ENCODE measurements around the gene KRTAP2-3. TPM values are rescaled to one million over a fixed set of nuclear protein-coding genes. Genes with fewer than 3 reads are reported as not detected.
A peak's percentile ranks its signal among the peaks of the same experiment; 100 is the strongest.
"Not testable (repeated sequence)": the region's sequence is repeated elsewhere in the genome, so short reads cannot be mapped to it uniquely, and the experiment has no call there.

KRTAP2-3 gene
- total RNA-seq, 8 experiments from 2014 or later, result 0.33 TPM; not detected in 7

DNA sequence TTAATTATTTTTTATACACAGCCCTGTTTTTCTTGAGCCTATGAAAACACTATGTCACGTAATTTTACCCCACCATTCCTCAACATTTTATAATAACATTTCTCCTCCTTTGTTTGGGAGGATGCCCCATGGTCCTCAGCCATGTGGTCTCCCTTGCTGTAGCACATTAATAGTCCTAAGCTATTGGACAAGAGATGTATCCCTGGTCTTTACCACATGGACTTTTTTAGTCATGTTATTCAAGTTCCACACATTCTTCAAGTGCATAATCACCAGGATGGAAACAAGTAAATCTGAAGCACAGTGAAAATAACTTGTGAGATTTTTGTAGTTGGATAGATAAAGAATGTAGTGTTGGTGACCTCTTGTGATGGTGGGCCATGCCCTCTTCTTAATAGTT, 2.0 kb upstream of the KRTAP2-3 start:
- WGBS, 10 experiments, result 0 to 100% (median 76%) methylated on average over 1 of the region's 1 CpG; no CpG with 5 or more reads in 2 of the 10 experiments
- peak in 1 of 8 experiments; percentile 81 for ATAC-seq (replicated peaks in 6 of 8)
- Histone ChIP-seq H3K4me3 (no peak overlapping the region), H3K27ac (no peak overlapping the region), H3K4me1 (replicated peaks in 1 of 2) (no peaks in the 10 kb centered on the region)
- in situ Hi-C loops (cut with MboI; ENCODE audit: low pct_unique_long_range_greater_than_20kb in 2 of 9, low sequenced_read_pairs in 9 of 9, unreplicated experiment in 9 of 9), result no loop called here

DNA sequence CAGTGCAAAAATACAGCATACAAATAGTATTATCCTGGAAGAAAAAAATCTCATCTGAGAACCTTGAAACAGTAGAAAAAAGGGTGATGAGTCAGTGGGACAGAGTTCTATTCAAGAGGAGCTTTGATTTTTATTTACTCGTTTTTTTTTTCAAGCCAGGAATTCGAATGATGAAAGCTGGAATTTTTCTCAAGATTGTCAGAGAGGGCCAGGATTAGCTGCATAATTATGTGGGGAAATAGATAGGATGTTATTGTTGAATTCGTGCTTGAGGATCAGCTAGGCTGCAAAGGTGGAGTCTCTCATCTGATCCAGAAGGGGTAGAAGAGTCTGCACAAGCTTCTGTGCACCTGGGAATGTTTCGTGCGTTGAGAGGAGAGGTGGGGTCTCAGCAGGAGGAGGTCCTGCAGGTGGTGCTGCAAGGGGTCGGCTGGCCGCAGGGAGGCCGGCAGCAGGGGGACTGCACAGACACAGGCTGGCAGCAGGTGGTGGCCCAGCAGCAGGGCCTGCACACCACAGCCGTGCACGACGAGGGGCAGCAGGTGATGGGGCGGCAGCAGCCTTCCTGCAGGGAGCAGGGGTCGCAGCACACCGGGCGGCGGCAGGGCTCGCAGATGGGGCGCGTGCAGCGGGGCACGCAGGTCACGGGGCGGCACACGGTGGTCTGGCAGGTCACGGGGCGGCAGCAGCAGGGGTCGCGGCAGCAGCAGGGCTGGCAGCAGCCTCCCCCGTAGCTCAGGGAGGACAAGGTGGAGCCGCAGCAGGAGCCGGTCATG, 450 bp downstream of the KRTAP2-3 start:
- H3K27ac ChIP-seq; in situ Hi-C loops (cut with MboI; ENCODE audit: low pct_unique_long_range_greater_than_20kb in 2 of 9, low sequenced_read_pairs in 9 of 9, unreplicated experiment in 9 of 9); H3K4me1 ChIP-seq (replicated peaks in 1 of 2); H3K4me3 ChIP-seq: not testable (repeated sequence)
- peak in 1 of 8 experiments; percentile 32 for ATAC-seq (replicated peaks in 6 of 8)
- WGBS, 10 experiments, result 0 to 65% (median 24%) methylated on average over 1 to 3 of the region's 31 CpGs; no CpG with 5 or more reads in 2 of the 10 experiments

DNA sequence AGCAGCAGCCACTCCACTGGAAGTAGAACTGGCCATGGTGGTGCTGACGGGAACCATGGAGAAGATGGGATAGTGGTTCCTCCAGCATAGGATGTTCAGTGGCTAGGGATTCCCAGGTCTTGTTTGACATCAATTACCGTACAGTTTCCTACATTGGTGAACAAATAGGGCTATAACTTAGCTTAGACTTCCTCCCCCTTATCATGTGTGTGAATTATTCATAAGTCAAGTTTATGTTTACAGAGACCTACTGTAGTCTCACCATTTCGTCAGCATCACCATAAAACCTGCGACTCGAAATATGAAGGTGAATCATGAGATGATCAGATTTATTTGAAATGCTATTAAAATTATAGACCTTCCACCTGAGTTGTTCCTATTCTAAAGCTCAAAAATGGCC, 1.2 kb downstream of the KRTAP2-3 start:
- no peak overlapping the region for H3K27ac ChIP-seq
- H3K4me1 ChIP-seq (replicated peaks in 1 of 2), result no peaks in the 10 kb centered on the region
- 13 to 97% (median 87%) methylated on average over 3 to 5 of the region's 5 CpGs; no CpG with 5 or more reads in 1 of the 10 experiments for WGBS, 10 experiments
- no peak for ATAC-seq (replicated peaks in 6 of 8)
- H3K4me3 ChIP-seq, result no peak overlapping the region
- in situ Hi-C loops (cut with MboI; ENCODE audit: low pct_unique_long_range_greater_than_20kb in 2 of 9, low sequenced_read_pairs in 9 of 9, unreplicated experiment in 9 of 9), result no loop called here

DNA sequence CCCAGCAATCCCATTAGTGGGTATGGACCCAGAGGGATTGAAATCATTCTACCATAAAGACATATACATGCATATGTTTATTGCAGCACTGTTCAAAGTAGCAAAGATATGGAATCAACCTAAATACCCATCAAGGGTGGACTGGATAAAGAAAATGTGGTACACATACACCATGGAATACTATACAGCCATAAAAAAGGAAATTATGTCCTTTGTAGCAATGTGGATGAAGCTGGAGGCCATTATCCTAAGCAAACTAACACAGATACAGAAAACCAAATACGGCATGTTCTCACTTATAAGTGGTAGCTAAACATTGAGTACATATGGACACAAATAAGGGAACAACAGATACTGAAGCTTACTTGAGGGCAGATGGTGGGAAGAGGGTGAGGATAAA, 2.4 kb downstream of the KRTAP2-3 start:
- ATAC-seq (replicated peaks in 6 of 8), result no peak
- 80 to 100% (median 86%) methylated on average over 1 of the region's 1 CpG; no CpG with 5 or more reads in 3 of the 10 experiments for WGBS, 10 experiments
- in situ Hi-C loops (cut with MboI; ENCODE audit: low pct_unique_long_range_greater_than_20kb in 2 of 9, low sequenced_read_pairs in 9 of 9, unreplicated experiment in 9 of 9), result no loop called here
- H3K4me3 ChIP-seq, result no peak overlapping the region
- H3K4me1 ChIP-seq (replicated peaks in 1 of 2), result no peaks in the 10 kb centered on the region
- H3K27ac ChIP-seq, result no peak overlapping the region

DNA sequence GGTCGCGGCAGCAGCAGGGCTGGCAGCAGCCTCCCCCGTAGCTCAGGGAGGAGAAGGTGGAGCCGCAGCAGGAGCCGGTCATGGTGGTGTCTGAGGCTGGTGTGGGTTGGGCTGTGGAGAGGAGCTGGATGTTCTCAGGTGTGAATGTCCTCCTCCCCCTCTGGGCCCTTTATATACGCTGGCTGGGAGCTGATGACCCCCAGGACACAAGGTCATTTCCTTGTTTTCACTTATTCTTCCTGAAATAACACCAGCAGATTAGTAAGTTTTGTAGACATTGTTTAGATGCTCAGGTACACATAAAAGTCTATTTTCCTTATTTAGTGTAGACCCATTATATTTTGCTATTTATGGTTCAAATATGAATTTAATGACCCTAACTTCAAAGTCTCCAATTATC, 4.8 kb downstream of the KRTAP2-3 start, which contains the start of gene KRTAP2-2:
TSS of gene KRTAP2-2 (minus strand) at position 101 of the 400 bp plus-strand sequence. CDS start at position 82, 19 bp downstream.
- in situ Hi-C loops (cut with MboI; ENCODE audit: low pct_unique_long_range_greater_than_20kb in 2 of 9, low sequenced_read_pairs in 9 of 9, unreplicated experiment in 9 of 9); H3K4me1 ChIP-seq (replicated peaks in 1 of 2); ATAC-seq (replicated peaks in 6 of 8); H3K27ac ChIP-seq; H3K4me3 ChIP-seq: not testable (repeated sequence)
- no CpG with 5 or more reads among the region's 6 CpGs for WGBS, 10 experiments

DNA sequence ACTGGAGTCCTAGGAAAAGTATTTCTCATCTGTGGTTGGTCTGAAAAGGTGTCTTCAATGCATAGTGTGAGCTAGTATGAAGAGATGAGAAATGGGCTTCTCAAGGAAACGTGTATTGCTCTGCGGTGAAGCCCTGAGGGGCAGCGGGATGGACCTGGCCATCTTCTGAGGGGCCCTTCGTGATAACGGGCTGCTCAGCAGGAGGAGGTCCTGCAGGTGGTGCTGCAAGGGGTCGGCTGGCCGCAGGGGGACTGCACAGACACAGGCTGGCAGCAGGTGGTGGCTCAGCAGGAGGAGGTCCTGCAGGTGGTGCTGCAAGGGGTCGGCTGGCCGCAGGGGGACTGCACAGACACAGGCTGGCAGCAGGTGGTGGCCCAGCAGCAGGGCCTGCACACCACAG, 5.4 kb downstream of the KRTAP2-3 start:
- WGBS, 10 experiments, result 20 to 93% (median 77%) methylated on average over 1 to 5 of the region's 9 CpGs; no CpG with 5 or more reads in 6 of the 10 experiments
- in situ Hi-C loops (cut with MboI; ENCODE audit: low pct_unique_long_range_greater_than_20kb in 2 of 9, low sequenced_read_pairs in 9 of 9, unreplicated experiment in 9 of 9); H3K4me3 ChIP-seq; H3K27ac ChIP-seq; H3K4me1 ChIP-seq (replicated peaks in 1 of 2); ATAC-seq (replicated peaks in 6 of 8): not testable (repeated sequence)

DNA sequence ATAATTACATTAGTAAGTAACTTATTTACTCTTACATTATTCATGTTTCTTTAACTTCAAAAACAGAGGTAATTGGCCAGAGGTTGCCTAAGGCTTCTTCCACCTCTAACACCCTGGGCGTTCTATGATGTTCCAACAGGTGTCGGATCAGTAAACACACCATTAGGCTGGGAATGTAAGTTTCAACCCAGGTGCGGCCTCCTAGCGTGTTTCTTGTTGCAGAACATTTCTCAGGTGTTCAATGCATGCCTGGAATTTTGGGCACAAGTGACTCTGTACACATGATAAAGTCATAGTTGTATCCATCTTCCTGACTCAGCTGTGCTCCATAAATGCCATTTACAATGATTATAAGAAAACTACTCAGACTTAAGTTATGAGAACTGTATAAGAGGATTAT, 5.9 kb downstream of the KRTAP2-3 start:
- Histone ChIP-seq H3K27ac (no peak overlapping the region), H3K4me1 (replicated peaks in 1 of 2) (no peaks in the 10 kb centered on the region), H3K4me3 (no peak overlapping the region)
- ATAC-seq (replicated peaks in 6 of 8), result no peak
- WGBS, 10 experiments, result 75 to 94% (median 90%) methylated on average over 2 to 4 of the region's 4 CpGs; no CpG with 5 or more reads in 3 of the 10 experiments
- in situ Hi-C loops (cut with MboI; ENCODE audit: low pct_unique_long_range_greater_than_20kb in 2 of 9, low sequenced_read_pairs in 9 of 9, unreplicated experiment in 9 of 9), result no loop called here

DNA sequence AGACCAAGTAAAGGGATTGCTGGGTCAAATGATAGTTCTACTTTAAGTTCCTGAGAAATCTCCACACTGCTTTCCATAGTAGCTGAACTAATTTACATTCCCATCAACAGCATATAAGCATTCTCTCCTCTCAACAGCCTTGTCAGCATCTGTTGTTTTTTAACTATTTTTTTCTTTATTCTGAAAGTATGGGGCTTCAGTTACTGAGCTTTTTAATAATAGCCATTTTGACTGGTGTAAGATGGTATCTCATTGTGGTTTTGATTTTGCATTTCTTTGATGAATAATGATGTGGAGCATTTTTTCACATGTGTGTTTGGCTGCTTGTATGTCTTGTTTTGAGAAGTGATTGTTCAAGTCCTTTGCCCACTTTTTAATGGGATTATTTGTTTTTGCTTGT, 7.3 kb downstream of the KRTAP2-3 start:
- peak in 1 of 8 experiments; percentile 19 for ATAC-seq (replicated peaks in 6 of 8)
- Histone ChIP-seq H3K4me1 (replicated peaks in 1 of 2) (no peaks in the 10 kb centered on the region), H3K27ac (no peak overlapping the region), H3K4me3 (no peak overlapping the region)
- in situ Hi-C loops (cut with MboI; ENCODE audit: low pct_unique_long_range_greater_than_20kb in 2 of 9, low sequenced_read_pairs in 9 of 9, unreplicated experiment in 9 of 9), result no loop called here

DNA sequence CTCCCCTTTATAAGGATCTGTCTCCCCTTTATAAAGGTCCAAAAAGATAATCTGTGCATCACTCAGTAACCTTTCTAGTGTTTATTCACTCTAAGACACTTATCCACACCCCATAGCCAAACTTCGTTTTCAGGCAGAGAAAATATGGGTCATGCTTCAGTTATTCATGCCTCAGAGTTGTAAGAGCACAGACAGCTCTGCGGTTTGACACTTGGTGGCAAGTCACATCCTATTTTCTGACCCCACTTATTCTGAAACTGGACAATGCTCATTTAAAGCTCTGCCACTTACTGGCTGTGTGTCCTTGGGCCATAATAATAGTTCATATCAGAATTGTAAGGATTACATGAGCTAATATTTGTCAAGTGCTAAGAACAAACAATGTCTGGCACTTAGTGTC, 10.8 kb downstream of the KRTAP2-3 start:
- in situ Hi-C loops (cut with MboI; ENCODE audit: low pct_unique_long_range_greater_than_20kb in 2 of 9, low sequenced_read_pairs in 9 of 9, unreplicated experiment in 9 of 9), result no loop called here
- Histone ChIP-seq H3K4me1 (replicated peaks in 1 of 2) (no peaks in the 10 kb centered on the region), H3K27ac (no peak overlapping the region), H3K4me3 (no peak overlapping the region)
- no peak for ATAC-seq (replicated peaks in 6 of 8)
- 0 to 100% (median 64%) methylated on average over 1 to 2 of the region's 2 CpGs; no CpG with 5 or more reads in 4 of the 10 experiments for WGBS, 10 experiments

DNA sequence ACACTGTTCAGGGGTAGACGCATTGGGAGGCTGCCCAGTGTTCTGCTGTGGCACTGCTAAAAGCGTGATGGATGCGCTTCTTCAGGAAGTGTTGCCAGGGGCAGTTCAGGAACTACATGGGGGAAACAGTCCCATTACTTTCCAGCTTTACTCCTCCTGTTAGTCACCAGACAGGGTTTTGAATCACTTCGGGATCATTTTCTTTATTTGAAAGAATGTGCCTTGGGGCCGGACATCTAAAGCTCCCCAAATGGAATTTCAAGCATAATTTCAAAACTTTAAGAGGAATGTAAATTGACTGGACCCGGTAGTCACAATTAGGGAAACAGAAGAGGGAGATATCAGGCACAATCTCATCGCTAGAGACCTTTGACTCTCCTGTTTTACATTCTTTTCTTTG, 11.5 kb downstream of the KRTAP2-3 start:
- Histone ChIP-seq H3K4me1 (replicated peaks in 1 of 2) (no peaks in the 10 kb centered on the region), H3K4me3 (no peak overlapping the region), H3K27ac (no peak overlapping the region)
- ATAC-seq (replicated peaks in 6 of 8), result peak in 1 of 8 experiments; percentile 81
- 0 to 73% (median 51%) methylated on average over 1 to 7 of the region's 7 CpGs; no CpG with 5 or more reads in 2 of the 10 experiments for WGBS, 10 experiments
- in situ Hi-C loops (cut with MboI; ENCODE audit: low pct_unique_long_range_greater_than_20kb in 2 of 9, low sequenced_read_pairs in 9 of 9, unreplicated experiment in 9 of 9), result no loop called here

DNA sequence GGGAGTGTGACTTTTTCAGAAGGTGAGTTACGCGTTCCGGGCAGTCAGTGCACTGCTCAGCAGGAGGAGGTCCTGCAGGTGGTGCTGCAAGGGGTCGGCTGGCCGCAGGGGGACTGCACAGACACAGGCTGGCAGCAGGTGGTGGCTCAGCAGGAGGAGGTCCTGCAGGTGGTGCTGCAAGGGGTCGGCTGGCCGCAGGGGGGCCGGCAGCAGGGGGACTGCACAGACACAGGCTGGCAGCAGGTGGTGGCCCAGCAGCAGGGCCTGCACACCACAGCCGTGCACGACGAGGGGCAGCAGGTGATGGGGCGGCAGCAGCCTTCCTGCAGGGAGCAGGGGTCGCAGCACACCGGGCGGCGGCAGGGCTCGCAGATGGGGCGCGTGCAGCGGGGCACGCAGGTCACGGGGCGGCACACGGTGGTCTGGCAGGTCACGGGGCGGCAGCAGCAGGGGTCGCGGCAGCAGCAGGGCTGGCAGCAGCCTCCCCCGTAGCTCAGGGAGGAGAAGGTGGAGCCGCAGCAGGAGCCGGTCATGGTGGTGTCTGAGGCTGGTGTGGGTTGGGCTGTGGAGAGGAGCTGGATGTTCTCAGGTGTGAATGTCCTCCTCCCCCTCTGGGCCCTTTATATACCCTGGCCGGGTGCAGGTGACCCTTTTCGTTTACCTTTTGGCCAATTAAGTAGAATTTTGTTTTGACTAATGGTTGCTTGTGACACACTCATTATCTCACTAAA, 13.0 kb downstream of the KRTAP2-3 start, which contains the start of gene KRTAP2-1:
TSS of gene KRTAP2-1 (minus strand) at position 582 of the 731 bp plus-strand sequence. CDS start at position 533, 49 bp downstream.
- H3K4me3 ChIP-seq; H3K4me1 ChIP-seq (replicated peaks in 1 of 2); in situ Hi-C loops (cut with MboI; ENCODE audit: low pct_unique_long_range_greater_than_20kb in 2 of 9, low sequenced_read_pairs in 9 of 9, unreplicated experiment in 9 of 9); H3K27ac ChIP-seq; ATAC-seq (replicated peaks in 6 of 8): not testable (repeated sequence)
- 80 to 100% (median 88%) methylated on average over 1 to 2 of the region's 33 CpGs; no CpG with 5 or more reads in 6 of the 10 experiments for WGBS, 10 experiments

DNA sequence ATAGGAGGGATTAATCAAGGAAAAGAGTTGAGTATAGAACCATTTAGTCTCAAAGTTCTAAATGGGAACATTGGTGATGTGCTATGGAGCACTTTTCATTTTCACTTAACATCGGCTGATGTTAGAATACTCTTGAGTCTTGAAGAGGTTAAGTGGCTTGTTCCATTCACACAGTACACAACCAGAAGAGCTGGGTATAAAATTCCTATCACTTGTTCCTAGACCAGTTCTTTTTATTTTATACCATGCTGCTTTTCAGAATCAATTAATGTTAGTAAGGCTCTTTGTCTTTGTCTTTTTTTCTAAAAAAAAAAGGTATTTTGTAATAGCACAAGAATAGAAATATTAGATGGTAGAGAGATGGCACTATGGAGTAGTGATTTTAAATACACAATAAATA, 17.0 kb downstream of the KRTAP2-3 start:
- H3K4me1 ChIP-seq (replicated peaks in 1 of 2), result no peaks in the 10 kb centered on the region
- 85 to 100% (median 100%) methylated on average over 1 of the region's 1 CpG; no CpG with 5 or more reads in 1 of the 10 experiments for WGBS, 10 experiments
- H3K4me3 ChIP-seq, result no peak overlapping the region
- in situ Hi-C loops (cut with MboI; ENCODE audit: low pct_unique_long_range_greater_than_20kb in 2 of 9, low sequenced_read_pairs in 9 of 9, unreplicated experiment in 9 of 9), result no loop called here
- no peak for ATAC-seq (replicated peaks in 6 of 8)
- H3K27ac ChIP-seq, result no peak overlapping the region
